Activated CD8-positive, alpha-beta T cell treated with anti-CD3 and anti-CD28 coated beads, Interleukin-2, amount 10 ng/mL, durations not matched to agents 7 days and 5 days (primary cell): ENCODE measurements around the gene TEDDM1. TPM values are rescaled to one million over a fixed set of nuclear protein-coding genes. Genes with fewer than 3 reads are reported as not detected.
"Not testable (repeated sequence)": the region's sequence is repeated elsewhere in the genome, so short reads cannot be mapped to it uniquely, and the experiment has no call there.

ENCODE experiments used
- ATAC-seq: fragments of 150-1000 bp; cut with Tn5 transposase; one replicate; pipeline ENCODE4 v1.10.0; 2021; ENCODE audit warnings: moderate library complexity
- CTCF ChIA-PET: fragments of 350-600 bp; sonication (Branson Sonifier 250); formaldehyde crosslinking; loops from one replicate; lab custom pipeline; 2021; ENCODE audit warnings: antibody characterized with exemption; lab: Charles Lee
- POLR2A ChIA-PET: fragments of 350-600 bp; sonication (Branson Sonifier 250); formaldehyde crosslinking; loops from one replicate; lab custom pipeline; 2021; ENCODE audit warnings: antibody characterized with exemption; lab: Charles Lee
- DNase-seq: peaks from one replicate; pipeline ENCODE4 v3.0.0-alpha.2; 2020
- H3K27ac Mint-ChIP-seq: one replicate; pipeline ENCODE4 v1.8.0; 2021; ENCODE audit warnings: mild to moderate bottlenecking, mixed read lengths
- H3K27me3 Mint-ChIP-seq: one replicate; pipeline ENCODE4 v1.8.0; 2021; ENCODE audit warnings: low read depth, mixed read lengths
- H3K36me3 Mint-ChIP-seq: one replicate; pipeline ENCODE4 v1.8.0; 2021; ENCODE audit warnings: low read depth, mixed read lengths
- H3K4me1 Mint-ChIP-seq: one replicate; pipeline ENCODE4 v1.8.0; 2021; ENCODE audit warnings: low read depth, mixed read lengths
- H3K4me3 Mint-ChIP-seq: one replicate; pipeline ENCODE4 v1.8.0; 2021; ENCODE audit warnings: mild to moderate bottlenecking, mixed read lengths
- H3K9me3 Mint-ChIP-seq: one replicate; pipeline ENCODE4 v1.8.0; 2022; ENCODE audit warnings: mixed read lengths; ENCODE audit not compliant: insufficient read depth
- total RNA-seq, 2 experiments: library from RNA; stranded (reverse); gene quantifications; one replicate each; pipeline ENCODE4 v1.2.3, GENCODE V29; 2021

Gene TEDDM1
- total RNA-seq, 2 experiments from 2014 or later = not detected

GRCh38 chr1:182388392-182389134 lies 11.9 kb downstream of the TEDDM1 start:
- POLR2A ChIA-PET = no interaction called here
- peaks cover 58% of the 10 kb centered on the region for H3K36me3 Mint-ChIP-seq
- H3K4me3 Mint-ChIP-seq = peak overlapping the region; percentile 98
- H3K9me3 Mint-ChIP-seq = no peaks in the 10 kb centered on the region
- H3K27me3 Mint-ChIP-seq = peaks cover 14% of the 10 kb centered on the region
- CTCF ChIA-PET = interaction anchor here (1.1 to 4.2 kb wide), 5 partner anchors 8 to 396 kb away, joined by 3 to 34 read pairs (median 11); no protein-coding TSS in a partner anchor
- ATAC-seq (no peak), DNase-seq (no peak)
- peaks cover 26% of the 10 kb centered on the region for H3K4me1 Mint-ChIP-seq
- no peak overlapping the region for H3K27ac Mint-ChIP-seq

GRCh38 chr1:182387566-182387965 lies 12.9 kb downstream of the TEDDM1 start:
- H3K4me1 Mint-ChIP-seq = peaks cover 23% of the 10 kb centered on the region
- POLR2A ChIA-PET = no interaction called here
- peaks cover 65% of the 10 kb centered on the region for H3K36me3 Mint-ChIP-seq
- CTCF ChIA-PET = interaction anchor here (1.1 to 4.2 kb wide), 4 partner anchors 9 to 307 kb away, joined by 5 to 34 read pairs (median 14); no protein-coding TSS in a partner anchor
- H3K4me3 Mint-ChIP-seq = no peak overlapping the region
- peaks cover 7% of the 10 kb centered on the region for H3K27me3 Mint-ChIP-seq
- H3K9me3 Mint-ChIP-seq = no peaks in the 10 kb centered on the region
- H3K27ac Mint-ChIP-seq = no peak overlapping the region
- no peak for DNase-seq
- no peak for ATAC-seq

- ChIA-PET CTCF (interaction anchor here (1.1 to 4.2 kb wide), 3 partner anchors 10 to 306 kb away, joined by 5 to 34 read pairs (median 11); no protein-coding TSS in a partner anchor), POLR2A (no interaction called here)
- Mint-ChIP-seq H3K4me1 (peaks cover 20% of the 10 kb centered on the region), H3K27ac (no peak overlapping the region), H3K9me3 (no peaks in the 10 kb centered on the region), H3K36me3 (peaks cover 71% of the 10 kb centered on the region), H3K27me3 (peaks cover 7% of the 10 kb centered on the region), H3K4me3 (no peak overlapping the region)
- DNase-seq (no peak), ATAC-seq (no peak)
These were observed 13.5 kb downstream of the TEDDM1 start for GRCh38 chr1:182386980-182387379.

GRCh38 chr1:182385885-182386853 lies 14.3 kb downstream of the TEDDM1 start:
- ATAC-seq (no peak), DNase-seq (no peak)
- no peaks in the 10 kb centered on the region for H3K9me3 Mint-ChIP-seq
- H3K27ac Mint-ChIP-seq = no peak overlapping the region
- peaks cover 7% of the 10 kb centered on the region for H3K27me3 Mint-ChIP-seq
- CTCF ChIA-PET = interaction anchor here (3.5 kb wide), 1 partner anchor 10 kb away, joined by 11 read pairs; no protein-coding TSS in a partner anchor
- peaks cover 73% of the 10 kb centered on the region for H3K36me3 Mint-ChIP-seq
- no peak overlapping the region for H3K4me3 Mint-ChIP-seq
- H3K4me1 Mint-ChIP-seq = peaks cover 20% of the 10 kb centered on the region
- POLR2A ChIA-PET = no interaction called here

GRCh38 chr1:182384387-182384960 lies 16.0 kb downstream of the TEDDM1 start:
- ChIA-PET POLR2A (no interaction called here), CTCF (interaction anchor here (0.9 kb wide), 1 partner anchor 241 kb away, joined by 3 read pairs; no protein-coding TSS in a partner anchor)
- Mint-ChIP-seq H3K4me3 (no peak overlapping the region), H3K27me3 (no peaks in the 10 kb centered on the region), H3K9me3 (no peaks in the 10 kb centered on the region), H3K4me1 (peaks cover 10% of the 10 kb centered on the region), H3K36me3 (peaks cover 61% of the 10 kb centered on the region), H3K27ac (no peak overlapping the region)
- no peak for ATAC-seq
- no peak for DNase-seq

- DNase-seq = no peak
- ATAC-seq = no peak
- H3K36me3 Mint-ChIP-seq = peaks cover 58% of the 10 kb centered on the region
- H3K27me3 Mint-ChIP-seq = no peaks in the 10 kb centered on the region
- POLR2A ChIA-PET = no interaction called here
- H3K27ac Mint-ChIP-seq = no peak overlapping the region
- no peak overlapping the region for H3K4me3 Mint-ChIP-seq
- no peaks in the 10 kb centered on the region for H3K9me3 Mint-ChIP-seq
- CTCF ChIA-PET = interaction anchor here (0.9 kb wide), 1 partner anchor 241 kb away, joined by 3 read pairs; no protein-coding TSS in a partner anchor
- H3K4me1 Mint-ChIP-seq = peaks cover 5% of the 10 kb centered on the region
These were observed 16.5 kb downstream of the TEDDM1 start for GRCh38 chr1:182383934-182384333.

GRCh38 chr1:182383037-182383661 lies 17.3 kb downstream of the TEDDM1 start:
- ChIA-PET CTCF (interaction anchor here (1.9 kb wide), 1 partner anchor 240 kb away, joined by 10 read pairs; no protein-coding TSS in a partner anchor), POLR2A (no interaction called here)
- Mint-ChIP-seq H3K36me3 (peaks cover 52% of the 10 kb centered on the region), H3K4me1 (no peaks in the 10 kb centered on the region), H3K27me3 (no peaks in the 10 kb centered on the region), H3K4me3 (no peak overlapping the region), H3K9me3 (no peaks in the 10 kb centered on the region), H3K27ac (no peak overlapping the region)
- DNase-seq (no peak), ATAC-seq (no peak)

- H3K27me3 Mint-ChIP-seq = no peaks in the 10 kb centered on the region
- no peaks in the 10 kb centered on the region for H3K4me1 Mint-ChIP-seq
- DNase-seq (no peak), ATAC-seq (no peak)
- H3K36me3 Mint-ChIP-seq = peaks cover 45% of the 10 kb centered on the region
- no peaks in the 10 kb centered on the region for H3K9me3 Mint-ChIP-seq
- CTCF ChIA-PET = interaction anchor here (1.6 to 1.9 kb wide), 2 partner anchors 10 to 239 kb away, joined by 5 to 10 read pairs; partner anchors contain the start of gene GLUL
- POLR2A ChIA-PET = no interaction called here
- H3K27ac Mint-ChIP-seq = no peak overlapping the region
- H3K4me3 Mint-ChIP-seq = no peak overlapping the region
These were observed 18.3 kb downstream of the TEDDM1 start for GRCh38 chr1:182381962-182382819.

GRCh38 chr1:182380199-182380598 lies 20.3 kb downstream of the TEDDM1 start:
- no peak for ATAC-seq
- H3K36me3 Mint-ChIP-seq = peaks cover 26% of the 10 kb centered on the region
- no peak overlapping the region for H3K27ac Mint-ChIP-seq
- no peaks in the 10 kb centered on the region for H3K27me3 Mint-ChIP-seq
- no peak for DNase-seq
- no peaks in the 10 kb centered on the region for H3K9me3 Mint-ChIP-seq
- no peak overlapping the region for H3K4me3 Mint-ChIP-seq
- ChIA-PET POLR2A (no interaction called here), CTCF (interaction anchor here (0.7 to 2.1 kb wide), 3 partner anchors 16 to 267 kb away, joined by 3 to 7 read pairs (median 4); no protein-coding TSS in a partner anchor)
- H3K4me1 Mint-ChIP-seq = no peaks in the 10 kb centered on the region

GRCh38 chr1:182379781-182380180 lies 20.7 kb downstream of the TEDDM1 start:
- not testable (repeated sequence) for DNase-seq, H3K4me3 Mint-ChIP-seq, H3K9me3 Mint-ChIP-seq, H3K27me3 Mint-ChIP-seq, H3K27ac Mint-ChIP-seq, H3K4me1 Mint-ChIP-seq, ATAC-seq
- POLR2A ChIA-PET = interaction anchor here (0.6 kb wide), 1 partner anchor 262 kb away, joined by 4 read pairs; no protein-coding TSS in a partner anchor
- CTCF ChIA-PET = interaction anchor here (0.6 to 2.1 kb wide), 5 partner anchors 17 to 268 kb away, joined by 3 to 7 read pairs (median 4); no protein-coding TSS in a partner anchor
- H3K36me3 Mint-ChIP-seq = peaks cover 24% of the 10 kb centered on the region
